Ascending aorta (tissue), 2 donors: ENCODE measurements around the gene ANKZF1. TPM values are rescaled to one million over a fixed set of nuclear protein-coding genes. Genes with fewer than 3 reads are reported as not detected.

Experiments used
- DNase-seq, 2 donors: peaks; one replicate each; pipeline ENCODE4 v3.0.0-alpha.2; 2019; ENCODE audit warnings: low spot score in 2 of 2
- H3K27ac ChIP-seq, 2 donors: fragments of 200-600 bp; sonication (generic); one replicate each; pipeline ENCODE4 v1.5.1; 2016 to 2017; ENCODE audit warnings: mild to moderate bottlenecking in 1 of 2
- H3K27me3 ChIP-seq: fragments of 200-600 bp; sonication (generic); one replicate; pipeline ENCODE4 v1.5.1; 2017
- H3K36me3 ChIP-seq, 2 donors: fragments of 200-600 bp; sonication (generic); one replicate each; pipeline ENCODE4 v1.5.1; 2016
- H3K4me1 ChIP-seq, 2 donors: fragments of 200-600 bp; sonication (generic); one replicate each; pipeline ENCODE4 v1.5.1; 2016 to 2017; ENCODE audit warnings: mild to moderate bottlenecking in 1 of 2
- H3K4me3 ChIP-seq, 2 donors: fragments of 200-600 bp; sonication (generic); one replicate each; pipeline ENCODE4 v1.5.1; 2016 to 2017; ENCODE audit warnings: mild to moderate bottlenecking in 1 of 2
- H3K9me3 ChIP-seq, 2 donors: fragments of 200-600 bp; sonication (generic); one replicate each; pipeline ENCODE4 v1.5.1; 2016
- CTCF ChIP-seq, 3 experiments: fragments of 200-600 bp in 2 of 3; fragments of 450-650 bp in 1 of 3; sonication (generic) in 2 of 3; IDR thresholded peaks; one replicate each; pipeline ENCODE4 v1.5.1; 2016 to 2019; ENCODE audit warnings: antibody characterized with exemption in 3 of 3, mild to moderate bottlenecking in 1 of 3, moderate library complexity in 1 of 3
- intact Hi-C: fragments of 100-400 bp; cut with DNase I; formaldehyde crosslinking; loops from one replicate; pipeline ENCODE4 v1.15.1; 2023
- total RNA-seq: library from RNA; depleted of rRNA; stranded (reverse); fragments of >200 nt; gene quantifications from one replicate; pipeline ENCODE4 v1.1.0, GENCODE V29; 2016

ANKZF1 gene
- total RNA-seq, 1 donor from 2014 or later, result 53.1 TPM

DNA sequence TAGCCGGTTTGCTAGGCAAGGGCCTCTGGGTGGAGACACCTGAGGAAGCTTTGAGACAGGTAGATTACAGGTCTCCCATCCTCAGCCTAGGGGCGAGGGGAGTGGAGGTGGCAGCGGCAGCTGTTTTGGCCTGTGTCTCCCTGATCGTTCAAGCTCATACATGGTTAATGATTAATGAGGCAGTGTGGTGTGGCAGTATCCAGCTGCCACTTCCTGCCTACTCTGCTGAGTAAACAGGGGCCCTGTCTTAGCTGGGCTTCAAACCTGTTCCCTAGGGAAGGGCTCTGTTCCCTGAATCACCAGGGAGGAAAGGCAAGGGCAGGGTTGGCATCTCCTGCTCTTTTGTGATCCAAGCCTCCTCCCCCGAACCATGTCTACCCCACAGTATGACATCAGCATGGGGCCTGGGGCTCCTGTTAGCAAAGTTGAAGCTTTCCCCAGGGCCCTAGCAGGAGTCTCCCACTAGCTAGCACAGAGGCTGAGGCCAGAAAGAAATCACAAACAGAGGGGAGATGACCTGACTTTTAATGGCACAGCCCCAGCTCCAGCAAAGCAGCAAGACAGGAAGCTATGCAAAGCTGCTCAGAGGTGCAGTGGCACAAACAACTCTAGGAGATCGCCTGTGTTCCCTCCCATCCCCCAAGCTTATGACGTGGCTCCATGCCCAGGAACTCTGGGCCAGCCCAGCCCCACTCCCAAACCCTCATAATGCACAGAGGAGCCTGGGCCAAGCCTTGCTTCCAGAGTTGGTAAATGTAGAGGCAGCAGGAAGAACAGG is 19.8 kb downstream of the ANKZF1 start:
- Histone ChIP-seq H3K4me1 (peaks cover 25 to 64% of the 10 kb centered on the region in 2 donors), H3K36me3 (peaks cover 9 to 23% of the 10 kb centered on the region in 2 donors), H3K27me3 (no peaks in the 10 kb centered on the region), H3K9me3 (no peaks in the 10 kb centered on the region), H3K27ac (peak overlapping the region; percentile 96 to 99), H3K4me3 (peak overlapping the region; percentile 11 to 46)
- no peak for TF ChIP-seq CTCF (IDR thresholded peaks at IDR 0.05)
- intact Hi-C loops, result loop anchor here (1.0 kb wide), 4 partner anchors 25 to 139 kb away; partner anchors contain the start of genes DNAJB2 and ZFAND2B
- DNase-seq, result peak; percentile 77 to 94

- intact Hi-C loops, result no loop called here
- DNase-seq, result no peak
- TF ChIP-seq CTCF (IDR thresholded peaks at IDR 0.05), result no peak
- no peaks in the 10 kb centered on the region for H3K27me3 ChIP-seq
- peaks cover 9 to 23% of the 10 kb centered on the region in 2 donors for H3K36me3 ChIP-seq
- H3K4me1 ChIP-seq, result peaks cover 24 to 65% of the 10 kb centered on the region in 2 donors
- peak overlapping the region; percentile 12 to 46 for H3K4me3 ChIP-seq
- no peaks in the 10 kb centered on the region for H3K9me3 ChIP-seq
- peak overlapping the region; percentile 96 to 99 for H3K27ac ChIP-seq
These were observed 20.6 kb downstream of the ANKZF1 start for GRCh38 chr2:219250049-219250781.

DNA sequence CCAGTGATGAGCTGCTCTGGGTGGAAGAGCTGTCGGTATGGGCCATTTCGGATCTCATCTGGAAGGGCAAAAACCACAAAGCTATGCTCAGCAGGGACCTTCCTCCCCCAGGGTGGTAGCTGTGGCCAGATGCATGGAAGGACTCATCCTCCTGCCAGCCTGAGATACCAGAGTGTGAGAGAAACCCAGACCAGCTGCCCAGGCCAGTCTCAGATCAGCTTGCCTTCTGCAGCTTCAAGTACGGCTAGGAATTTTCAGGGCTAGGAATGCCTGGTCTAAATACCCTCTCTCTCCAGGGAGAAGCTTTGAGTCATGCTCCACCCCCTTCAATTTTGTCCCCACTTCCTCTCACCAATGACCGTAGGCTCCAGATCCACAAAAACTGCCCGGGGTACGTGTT is 22.1 kb downstream of the ANKZF1 start:
- Histone ChIP-seq H3K9me3 (no peaks in the 10 kb centered on the region), H3K27ac (peak overlapping the region; percentile 96 to 99), H3K36me3 (peaks cover 9 to 23% of the 10 kb centered on the region in 2 donors), H3K27me3 (no peaks in the 10 kb centered on the region), H3K4me1 (peaks cover 24 to 56% of the 10 kb centered on the region in 2 donors), H3K4me3 (peak overlapping the region in 1 of 2 donors; percentile 73)
- no peak for DNase-seq
- TF ChIP-seq CTCF (IDR thresholded peaks at IDR 0.05), result no peak
- intact Hi-C loops, result loop anchor here (2.0 kb wide), 1 partner anchor 75 kb away; the partner anchor contains the start of gene CNPPD1

DNA sequence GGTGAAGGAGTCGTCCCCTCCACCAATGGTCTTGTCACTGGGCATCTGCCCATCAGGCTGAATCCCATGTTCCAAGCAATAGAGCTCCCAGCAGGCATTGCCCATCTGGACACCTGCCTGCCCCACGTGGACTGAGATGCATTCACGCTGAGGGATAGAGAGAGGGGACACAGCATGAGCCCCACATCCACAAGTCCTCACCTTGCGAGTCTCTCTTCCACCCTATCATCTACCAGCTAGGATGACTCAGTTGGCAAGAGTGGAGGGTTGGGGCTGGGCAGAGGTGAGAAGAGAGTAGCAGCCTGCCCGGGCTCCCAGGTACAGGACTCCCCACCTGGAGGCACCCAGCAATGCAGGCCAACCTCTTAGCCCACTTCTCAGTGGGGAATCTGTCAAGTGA is 22.5 kb downstream of the ANKZF1 start:
- TF ChIP-seq CTCF (IDR thresholded peaks at IDR 0.05), result no peak
- H3K4me3 ChIP-seq, result peak overlapping the region; percentile 70 to 73
- intact Hi-C loops, result loop anchor here (2.0 kb wide), 1 partner anchor 75 kb away; the partner anchor contains the start of gene CNPPD1
- H3K27ac ChIP-seq, result peak overlapping the region; percentile 96 to 99
- no peak for DNase-seq
- H3K27me3 ChIP-seq, result no peaks in the 10 kb centered on the region
- H3K4me1 ChIP-seq, result peaks cover 24 to 52% of the 10 kb centered on the region in 2 donors
- no peaks in the 10 kb centered on the region for H3K9me3 ChIP-seq
- peaks cover 9 to 23% of the 10 kb centered on the region in 2 donors for H3K36me3 ChIP-seq

DNA sequence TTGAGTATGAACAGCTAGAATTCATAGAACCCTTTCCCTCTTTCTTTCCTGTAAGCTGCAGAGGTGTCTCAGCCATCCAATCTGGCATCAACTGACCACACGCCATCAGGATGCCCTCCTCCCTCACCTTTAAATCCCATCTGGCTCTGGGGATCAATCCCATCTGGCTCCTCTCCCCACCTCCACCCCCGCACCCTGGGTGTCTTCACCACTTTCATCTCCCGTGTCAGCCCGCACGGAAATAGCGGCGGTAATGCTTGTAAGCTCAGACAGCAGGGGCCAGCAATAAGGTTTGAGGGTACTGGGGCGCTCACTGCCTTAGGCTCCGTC is 22.9 kb downstream of the ANKZF1 start:
- peaks cover 24 to 50% of the 10 kb centered on the region in 2 donors for H3K4me1 ChIP-seq
- intact Hi-C loops, result loop anchor here (2.0 kb wide), 1 partner anchor 76 kb away; the partner anchor contains the start of gene CNPPD1
- peak overlapping the region; percentile 70 to 73 for H3K4me3 ChIP-seq
- peak overlapping the region; percentile 96 to 99 for H3K27ac ChIP-seq
- TF ChIP-seq CTCF (IDR thresholded peaks at IDR 0.05), result no peak
- no peak for DNase-seq
- H3K27me3 ChIP-seq, result no peaks in the 10 kb centered on the region
- H3K9me3 ChIP-seq, result no peaks in the 10 kb centered on the region
- H3K36me3 ChIP-seq, result peaks cover 9 to 23% of the 10 kb centered on the region in 2 donors
